Stimulated activated CD4-positive, alpha-beta T cell treated with anti-CD3 and anti-CD28 coated beads, Interleukin-1b, Interleukin-23, amount 100 ng/mL, for 24 hours (primary cell): ENCODE results near the gene CXXC5.
"Not testable (repeated sequence)": the region's sequence is repeated elsewhere in the genome, so short reads cannot be mapped to it uniquely, and the experiment has no call there.

Experiments used
- DNase-seq, 4 experiments: peaks; one replicate each; pipeline ENCODE4 v3.0.0-alpha.2; 2020; ENCODE audit warnings: low read depth in 4 of 4, low spot score in 1 of 4

The CXXC5 gene

DNA sequence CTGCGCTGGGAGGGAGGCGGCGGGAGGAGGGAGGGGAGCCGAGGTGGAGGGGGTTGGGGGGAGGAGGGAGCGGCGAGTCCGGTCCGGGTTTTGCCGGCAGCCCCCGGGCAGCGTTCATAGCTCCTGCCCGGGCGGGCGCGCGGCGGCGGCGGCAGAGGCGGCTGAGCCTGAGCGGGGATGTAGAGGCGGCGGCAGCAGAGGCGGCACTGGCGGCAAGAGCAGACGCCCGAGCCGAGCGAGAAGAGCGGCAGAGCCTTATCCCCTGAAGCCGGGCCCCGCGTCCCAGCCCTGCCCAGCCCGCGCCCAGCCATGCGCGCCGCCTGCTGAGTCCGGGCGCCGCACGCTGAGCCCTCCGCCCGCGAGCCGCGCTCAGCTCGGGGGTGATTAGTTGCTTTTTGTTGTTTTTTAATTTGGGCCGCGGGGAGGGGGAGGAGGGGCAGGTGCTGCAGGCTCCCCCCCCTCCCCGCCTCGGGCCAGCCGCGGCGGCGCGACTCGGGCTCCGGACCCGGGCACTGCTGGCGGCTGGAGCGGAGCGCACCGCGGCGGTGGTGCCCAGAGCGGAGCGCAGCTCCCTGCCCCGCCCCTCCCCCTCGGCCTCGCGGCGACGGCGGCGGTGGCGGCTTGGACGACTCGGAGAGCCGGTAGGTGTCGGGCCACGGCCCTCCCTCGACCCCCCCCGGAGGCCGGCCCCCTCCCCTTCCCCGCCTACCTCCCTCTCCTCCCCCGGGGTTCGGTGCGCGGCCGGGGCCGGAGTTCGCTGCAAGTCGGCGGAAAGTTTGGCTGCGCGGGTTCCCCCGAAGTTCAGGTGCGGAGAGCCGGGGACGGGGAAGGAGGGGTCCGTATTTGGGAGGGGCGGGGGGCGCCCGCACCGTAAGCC, at the start of gene CXXC5:
Gene CXXC5, plus strand, starts transcription at position 145 of the 877 bp plus-strand sequence. CDS start 32,175 bp downstream, outside the sequence.
- DNase-seq: peak in 1 of 4 experiments; percentile 46

- not testable (repeated sequence) for DNase-seq
These were observed 49.6 kb upstream of the CXXC5 start for GRCh38 chr5:139598601-139598965.

GRCh38 chr5:139600336-139600949, 47.7 kb upstream of the CXXC5 start:
- DNase-seq: no peak

GRCh38 chr5:139601429-139601828, 46.7 kb upstream of the CXXC5 start:
- no peak for DNase-seq

DNA sequence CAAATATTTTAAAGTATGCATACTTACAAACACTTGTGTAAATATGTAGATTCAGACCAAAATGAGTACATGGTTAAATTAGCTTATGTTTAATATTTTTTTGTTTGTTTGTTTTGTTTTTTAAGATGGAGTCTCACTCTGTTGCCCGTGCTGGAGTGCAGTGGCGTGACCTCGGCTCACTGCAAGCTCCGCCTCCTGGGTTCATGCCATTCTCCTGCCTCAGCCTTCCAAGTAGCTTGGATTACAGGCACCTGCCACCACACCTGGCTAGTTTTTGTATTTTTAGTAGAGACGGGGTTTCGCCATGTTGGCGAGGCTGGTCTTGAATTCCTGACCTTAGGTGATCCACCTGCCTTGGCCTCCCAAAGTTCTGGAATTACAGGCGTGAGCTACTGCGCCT, 46.2 kb upstream of the CXXC5 start:
- not testable (repeated sequence) for DNase-seq

GRCh38 chr5:139605887-139606286, 42.3 kb upstream of the CXXC5 start:
- no peak for DNase-seq

DNA sequence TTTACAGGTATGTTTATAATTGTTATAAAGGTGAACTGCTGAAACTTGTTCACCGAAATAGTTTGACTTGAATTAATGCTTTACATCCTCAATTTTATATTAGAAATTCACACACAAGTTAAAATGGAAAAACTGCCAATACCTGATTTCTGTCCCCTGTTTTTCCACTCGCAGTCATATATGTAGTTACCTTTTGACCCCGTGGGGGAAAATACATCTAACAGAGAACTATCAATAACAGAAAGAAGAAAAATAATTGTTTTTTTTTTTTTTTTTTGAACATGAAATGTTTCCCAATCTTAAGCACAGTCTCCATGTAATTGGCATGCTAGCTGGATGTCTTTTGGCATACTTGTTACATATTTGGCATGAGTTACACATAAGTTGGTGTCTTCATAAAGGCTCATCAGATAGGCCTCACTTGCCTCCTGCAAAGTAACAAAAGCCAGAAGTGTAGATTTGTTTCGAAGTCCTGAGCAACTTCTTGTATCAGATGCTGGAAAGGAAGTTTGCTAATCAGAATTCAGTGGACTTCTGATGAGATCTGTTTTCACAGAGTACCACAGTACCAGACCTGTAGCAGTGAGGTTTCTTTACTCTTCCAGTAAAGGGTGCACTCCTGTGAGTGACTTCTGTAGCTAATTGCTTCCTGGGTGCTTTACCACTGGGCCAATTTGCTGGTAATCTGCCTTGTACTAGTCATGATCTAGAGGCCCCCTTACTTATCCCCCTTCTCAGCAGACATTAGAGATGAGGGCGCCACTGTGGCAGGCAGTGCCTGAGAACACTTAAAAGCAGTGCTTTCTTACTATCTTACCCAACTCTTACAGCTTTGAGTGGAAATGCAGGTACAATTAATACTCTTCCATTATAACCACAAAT, 36.2 kb upstream of the CXXC5 start:
- DNase-seq: no peak

- no peak for DNase-seq
These were observed 28.3 kb upstream of the CXXC5 start for GRCh38 chr5:139619861-139620260.

GRCh38 chr5:139625398-139625797, 22.8 kb upstream of the CXXC5 start:
- DNase-seq: not testable (repeated sequence)

- DNase-seq: no peak
These were observed 17.3 kb upstream of the CXXC5 start for GRCh38 chr5:139630855-139631254.

DNA sequence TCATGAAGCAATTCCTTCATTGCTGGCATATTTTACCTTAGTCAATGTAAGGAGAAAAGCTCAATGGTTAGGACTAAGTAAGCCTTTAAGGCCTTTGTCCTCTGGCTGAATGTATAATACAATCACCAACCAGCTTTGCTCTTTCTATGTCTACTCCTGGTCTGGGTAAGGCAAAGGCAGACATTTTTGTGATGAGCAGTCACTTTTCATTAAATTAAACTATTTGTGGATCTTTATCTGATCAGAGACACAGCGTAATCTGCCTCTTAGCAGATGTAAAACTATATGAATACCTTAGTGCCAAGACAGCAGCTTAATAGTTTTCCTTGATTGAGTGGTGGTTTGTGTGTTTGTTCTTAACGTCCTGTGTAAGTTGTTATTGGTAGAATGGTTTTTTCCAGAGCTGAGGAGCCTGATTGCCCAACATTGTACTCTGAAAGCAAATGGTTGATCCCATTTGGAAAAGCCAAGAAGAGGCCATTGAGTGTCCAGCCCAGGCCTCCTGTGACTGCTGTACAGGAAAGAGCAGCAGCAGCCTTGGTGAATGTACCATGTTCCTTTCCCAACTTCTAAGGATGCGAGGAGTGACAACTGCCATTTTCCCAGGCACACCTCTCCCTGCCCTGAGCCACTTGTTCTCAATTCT, 16.5 kb upstream of the CXXC5 start:
- no peak for DNase-seq

DNA sequence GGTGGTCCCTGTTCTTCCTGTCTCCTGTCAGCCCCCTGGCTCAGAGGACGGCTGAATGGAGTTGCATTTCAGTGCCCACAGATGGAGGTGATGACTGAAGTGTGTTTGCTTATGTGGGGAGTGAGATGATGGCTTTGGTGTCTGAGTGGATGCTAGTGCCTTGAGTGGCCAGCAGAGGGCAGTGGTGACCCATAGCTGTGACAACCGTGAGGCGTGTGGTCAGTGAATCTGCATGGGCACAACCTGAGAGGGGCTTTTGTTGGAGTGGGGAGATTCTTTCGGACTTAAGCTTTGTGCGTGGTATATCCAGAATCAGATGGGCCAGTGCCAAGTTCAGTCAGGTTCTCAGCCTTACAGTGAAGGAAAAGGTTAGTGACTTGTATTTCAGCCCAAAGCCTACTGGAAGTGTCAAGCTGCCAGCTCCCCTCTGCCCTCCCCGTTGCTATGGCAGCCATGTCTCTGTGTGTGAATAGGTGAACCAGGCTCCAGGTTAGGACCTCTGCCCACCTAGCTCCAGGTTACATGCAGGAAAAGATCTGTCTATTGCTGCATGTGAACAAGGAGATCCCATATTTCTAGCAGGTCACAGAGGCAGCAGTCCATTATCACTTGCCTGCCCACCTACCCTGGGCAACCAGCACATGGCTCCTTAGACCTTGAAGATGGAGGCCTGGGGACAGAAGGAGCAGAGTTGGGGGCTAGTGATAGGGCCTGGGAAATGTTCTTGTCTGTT, 14.7 kb upstream of the CXXC5 start:
- peak in 3 of 4 experiments; percentile 24 to 54 (median 39) for DNase-seq

DNA sequence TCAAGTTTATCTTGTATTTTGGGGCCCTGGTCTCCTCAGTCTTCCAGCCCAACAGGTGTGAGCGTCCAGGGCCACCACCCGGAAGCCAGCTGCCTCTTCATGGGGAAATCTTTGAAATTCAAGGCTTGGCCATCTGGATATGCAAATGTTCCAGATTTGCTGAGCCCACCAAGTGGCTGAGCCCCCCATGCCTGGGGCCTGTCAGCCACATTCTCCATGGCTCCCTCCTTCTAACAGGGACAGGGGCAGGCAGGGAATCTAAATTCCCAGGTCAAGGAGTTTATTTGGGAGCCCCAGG, 14.2 kb upstream of the CXXC5 start:
- no peak for DNase-seq

DNA sequence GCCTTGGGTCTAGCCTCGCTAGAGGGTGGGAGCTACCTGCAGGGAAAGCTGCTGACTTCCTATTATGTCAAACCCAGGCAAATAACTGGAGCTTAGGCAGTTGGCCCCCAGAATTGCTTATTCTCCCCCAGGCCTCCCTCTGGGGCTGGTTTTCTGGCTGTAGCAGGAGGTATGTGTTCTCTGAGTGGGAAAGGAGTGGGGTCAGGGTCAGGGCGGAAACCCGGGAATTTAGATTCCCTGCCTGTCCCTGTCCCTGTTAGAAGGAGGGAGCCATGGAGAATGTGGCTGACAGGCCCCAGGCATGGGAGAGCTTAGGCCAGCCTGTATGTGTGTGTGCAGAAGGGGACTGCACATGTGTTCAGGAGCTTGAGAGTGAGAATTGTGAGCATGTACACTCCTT, 13.6 kb upstream of the CXXC5 start:
- no peak for DNase-seq

DNA sequence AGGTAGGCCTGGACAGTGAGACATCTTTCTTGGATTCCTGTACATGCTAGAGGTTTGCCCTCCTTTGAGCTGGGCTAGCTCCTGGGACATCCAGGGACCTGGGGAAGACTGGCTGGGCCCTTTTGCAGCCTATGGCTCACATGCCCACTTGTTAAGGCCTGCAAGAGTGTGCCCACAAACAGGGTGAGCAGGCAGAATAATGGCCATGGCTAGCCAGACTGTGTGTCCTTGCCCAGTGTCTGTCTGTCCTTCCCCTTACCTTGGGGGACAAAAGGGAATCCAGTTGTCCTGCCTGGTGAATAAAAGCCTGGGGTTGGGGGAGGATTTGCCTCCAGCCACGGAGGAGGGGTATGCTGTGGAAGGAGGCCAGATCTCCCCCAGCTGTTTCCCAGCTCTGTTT, 13.0 kb upstream of the CXXC5 start:
- DNase-seq: no peak

DNA sequence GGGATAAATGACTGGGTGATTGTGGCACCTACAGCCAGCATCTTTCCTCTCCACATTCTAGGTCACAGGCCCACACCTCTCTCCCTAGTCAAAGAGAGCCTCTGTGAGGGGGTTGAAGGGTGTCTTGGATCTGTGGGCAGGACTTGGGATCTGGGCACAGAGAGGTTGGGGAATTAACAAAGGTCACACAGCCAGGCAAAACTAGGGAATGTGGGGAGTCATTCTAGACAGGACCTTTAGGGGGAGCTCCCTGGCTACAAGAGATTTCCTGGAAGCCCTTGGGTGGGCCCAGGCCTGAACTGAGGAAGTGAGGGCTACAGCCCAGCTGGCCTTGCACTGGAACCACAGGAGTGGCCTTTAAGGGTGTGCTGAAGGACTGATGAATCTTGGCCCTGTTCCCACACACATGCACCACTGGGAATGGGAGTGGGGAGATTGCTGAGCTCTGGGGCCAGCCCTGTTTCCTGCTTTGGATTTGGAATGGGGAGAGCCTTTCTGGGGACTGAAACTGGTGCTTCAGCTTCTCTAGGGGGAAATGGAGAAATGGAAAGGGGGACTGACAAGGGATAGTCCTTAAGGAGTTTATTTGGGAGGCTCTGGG, 12.4 kb upstream of the CXXC5 start:
- DNase-seq: no peak

GRCh38 chr5:139636207-139636792, 11.8 kb upstream of the CXXC5 start:
- peak in 1 of 4 experiments; percentile 32 for DNase-seq

- DNase-seq: peak in 1 of 4 experiments; percentile 42
These were observed 11.2 kb upstream of the CXXC5 start for GRCh38 chr5:139636975-139637408.

DNA sequence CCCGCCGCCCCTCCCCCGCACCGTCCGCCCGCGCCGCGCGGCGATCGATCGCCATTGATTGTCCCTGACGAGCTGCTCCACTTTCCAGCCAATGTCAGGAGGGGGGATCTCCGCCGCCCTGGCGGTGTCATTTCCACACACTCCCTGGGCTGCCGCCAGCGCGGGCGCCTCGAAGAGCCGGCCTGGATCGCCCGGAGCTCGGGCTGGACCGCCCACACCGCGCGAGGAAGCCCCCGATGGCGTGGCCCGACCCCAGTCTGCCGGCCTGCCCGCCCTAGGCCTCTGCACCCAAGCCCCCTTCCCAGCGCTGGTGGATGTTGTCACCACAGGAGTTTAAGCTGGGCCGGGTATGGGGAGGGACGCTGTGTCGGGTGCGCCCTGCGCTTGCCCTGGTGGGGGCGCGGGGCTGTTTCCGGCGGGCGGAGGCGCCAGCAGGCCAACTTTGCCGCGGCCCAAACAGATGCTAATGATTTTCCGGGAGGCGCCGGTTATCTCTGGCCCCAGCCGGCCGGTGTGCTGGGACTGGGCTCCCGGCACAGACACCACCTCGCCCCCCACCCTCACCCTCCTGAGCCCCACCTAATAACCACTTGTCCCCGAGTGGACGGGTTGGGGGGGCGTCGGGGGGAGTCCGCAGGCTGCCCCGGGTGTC, 10.6 kb upstream of the CXXC5 start:
- DNase-seq: no peak
